Chondrocyte (in vitro differentiated cells): ENCODE results near the gene GGNBP2. TPM values are rescaled to one million over a fixed set of nuclear protein-coding genes. Genes with fewer than 3 reads are reported as not detected.

Experiments used
- DNase-seq: peaks from one replicate; pipeline ENCODE4 v3.0.0; 2021; ENCODE audit warnings: mixed read lengths, low spot score
- H3K27ac Mint-ChIP-seq: one replicate; pipeline ENCODE4 v1.8.0; 2021; ENCODE audit warnings: mild to moderate bottlenecking, moderate library complexity, mixed read lengths; ENCODE audit not compliant: unreplicated experiment
- H3K27me3 Mint-ChIP-seq: 2 replicates; pipeline ENCODE4 v1.8.0; 2021; ENCODE audit warnings: low read depth, mixed read lengths
- H3K36me3 Mint-ChIP-seq: 2 replicates; pipeline ENCODE4 v1.8.0; 2021; ENCODE audit warnings: low read depth, mixed read lengths
- H3K4me1 Mint-ChIP-seq: 2 replicates; pipeline ENCODE4 v1.8.0; 2021; ENCODE audit warnings: low read depth, mild to moderate bottlenecking, mixed read lengths
- H3K4me3 Mint-ChIP-seq: one replicate; pipeline ENCODE4 v1.8.0; 2021; ENCODE audit warnings: mild to moderate bottlenecking, moderate library complexity, mixed read lengths; ENCODE audit not compliant: unreplicated experiment
- H3K9me3 Mint-ChIP-seq: 2 replicates; pipeline ENCODE4 v1.8.0; 2021; ENCODE audit warnings: low read depth, mixed read lengths
- total RNA-seq: library from RNA; stranded (reverse); gene quantifications from 3 replicates; pipeline ENCODE4 v1.2.1, GENCODE V29; 2021
- TF ChIP-seq, protein P1 (sequence below): fragments of 200-600 bp; sonication (generic); IDR thresholded peaks from 2 replicates; pipeline ENCODE4 v1.5.0; 2021; ENCODE audit warnings: antibody characterized with exemption, mild to moderate bottlenecking, moderate library complexity

GGNBP2 gene
- total RNA-seq, 1 donor from 2014 or later = 68.2 TPM

DNA sequence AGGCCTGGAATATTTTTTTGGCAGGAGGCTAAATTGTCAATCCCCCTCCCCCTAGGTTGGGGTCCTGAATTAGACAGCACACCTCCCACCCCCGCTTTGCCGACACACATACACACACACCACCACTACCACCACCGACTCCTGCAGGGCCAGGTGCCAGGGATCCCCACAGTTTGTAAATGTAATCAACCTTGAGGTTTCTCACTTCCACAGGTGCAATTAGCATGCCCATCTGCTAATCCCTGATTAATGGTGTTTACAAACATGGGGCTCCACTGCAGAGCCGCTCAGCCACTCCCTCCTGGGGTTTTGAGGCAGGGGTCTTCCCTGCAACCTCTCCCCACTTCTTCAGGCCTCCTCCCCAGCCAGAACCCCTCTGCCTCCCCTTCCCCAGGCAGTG lies 68.4 kb downstream of the GGNBP2 start:
- DNase-seq = no peak
- Mint-ChIP-seq H3K4me3 (no peak overlapping the region), H3K27me3 (no peaks in the 10 kb centered on the region), H3K36me3 (peaks cover 2% of the 10 kb centered on the region), H3K9me3 (no peaks in the 10 kb centered on the region), H3K27ac (no peak overlapping the region), H3K4me1 (peaks cover 3% of the 10 kb centered on the region)
- TF ChIP-seq, protein P1, sequence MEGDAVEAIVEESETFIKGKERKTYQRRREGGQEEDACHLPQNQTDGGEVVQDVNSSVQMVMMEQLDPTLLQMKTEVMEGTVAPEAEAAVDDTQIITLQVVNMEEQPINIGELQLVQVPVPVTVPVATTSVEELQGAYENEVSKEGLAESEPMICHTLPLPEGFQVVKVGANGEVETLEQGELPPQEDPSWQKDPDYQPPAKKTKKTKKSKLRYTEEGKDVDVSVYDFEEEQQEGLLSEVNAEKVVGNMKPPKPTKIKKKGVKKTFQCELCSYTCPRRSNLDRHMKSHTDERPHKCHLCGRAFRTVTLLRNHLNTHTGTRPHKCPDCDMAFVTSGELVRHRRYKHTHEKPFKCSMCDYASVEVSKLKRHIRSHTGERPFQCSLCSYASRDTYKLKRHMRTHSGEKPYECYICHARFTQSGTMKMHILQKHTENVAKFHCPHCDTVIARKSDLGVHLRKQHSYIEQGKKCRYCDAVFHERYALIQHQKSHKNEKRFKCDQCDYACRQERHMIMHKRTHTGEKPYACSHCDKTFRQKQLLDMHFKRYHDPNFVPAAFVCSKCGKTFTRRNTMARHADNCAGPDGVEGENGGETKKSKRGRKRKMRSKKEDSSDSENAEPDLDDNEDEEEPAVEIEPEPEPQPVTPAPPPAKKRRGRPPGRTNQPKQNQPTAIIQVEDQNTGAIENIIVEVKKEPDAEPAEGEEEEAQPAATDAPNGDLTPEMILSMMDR = no peak

DNA sequence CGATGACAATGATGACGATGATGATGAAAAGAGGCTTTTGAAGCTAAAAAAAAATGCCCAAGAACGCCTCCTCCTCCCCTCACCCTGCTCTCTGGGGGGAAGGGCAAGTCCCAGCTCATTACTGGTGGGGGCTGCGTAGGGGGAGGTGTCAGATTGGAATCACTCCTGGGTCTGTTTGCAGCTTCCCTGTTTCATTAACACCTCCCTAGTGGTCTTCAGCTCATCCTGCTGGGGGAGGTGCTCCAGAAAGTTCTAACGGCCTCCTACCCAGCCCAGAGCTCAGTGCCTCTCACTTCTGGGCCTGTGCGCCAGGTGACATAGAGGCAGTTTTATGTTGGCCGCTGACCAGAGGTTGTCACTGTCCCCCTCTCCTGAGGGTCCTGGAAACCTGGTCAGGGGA lies 69.4 kb downstream of the GGNBP2 start:
- peaks cover 2% of the 10 kb centered on the region for H3K36me3 Mint-ChIP-seq
- TF ChIP-seq, protein P1 = no peak

DNA sequence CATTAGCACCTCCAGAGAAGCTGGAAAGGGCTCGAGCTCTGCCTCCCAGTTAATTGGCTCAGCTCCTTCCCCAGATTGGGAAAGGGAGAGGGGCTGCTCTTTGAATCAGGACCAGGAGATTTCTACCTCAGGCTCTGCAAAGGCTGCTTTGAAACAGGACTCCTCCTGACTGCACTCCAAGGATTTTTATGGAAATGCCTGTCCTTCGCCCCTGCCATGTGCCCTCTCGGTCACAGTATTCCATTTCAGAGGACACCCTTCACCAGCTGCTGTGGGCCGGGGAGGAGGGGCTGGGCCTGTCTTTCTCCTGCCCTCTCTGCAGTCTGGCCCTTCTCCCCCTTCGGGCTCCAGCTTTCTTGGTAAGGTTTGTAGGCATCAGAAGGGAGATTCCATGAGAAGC lies 70.2 kb downstream of the GGNBP2 start:
- peaks cover 2% of the 10 kb centered on the region for H3K36me3 Mint-ChIP-seq

More for the DNA sequence above, 69.4 kb downstream of the GGNBP2 start:
- Mint-ChIP-seq H3K4me1 (peaks cover 3% of the 10 kb centered on the region), H3K27me3 (no peaks in the 10 kb centered on the region), H3K9me3 (no peaks in the 10 kb centered on the region), H3K27ac (no peak overlapping the region), H3K4me3 (no peak overlapping the region)
- no peak for DNase-seq

DNA sequence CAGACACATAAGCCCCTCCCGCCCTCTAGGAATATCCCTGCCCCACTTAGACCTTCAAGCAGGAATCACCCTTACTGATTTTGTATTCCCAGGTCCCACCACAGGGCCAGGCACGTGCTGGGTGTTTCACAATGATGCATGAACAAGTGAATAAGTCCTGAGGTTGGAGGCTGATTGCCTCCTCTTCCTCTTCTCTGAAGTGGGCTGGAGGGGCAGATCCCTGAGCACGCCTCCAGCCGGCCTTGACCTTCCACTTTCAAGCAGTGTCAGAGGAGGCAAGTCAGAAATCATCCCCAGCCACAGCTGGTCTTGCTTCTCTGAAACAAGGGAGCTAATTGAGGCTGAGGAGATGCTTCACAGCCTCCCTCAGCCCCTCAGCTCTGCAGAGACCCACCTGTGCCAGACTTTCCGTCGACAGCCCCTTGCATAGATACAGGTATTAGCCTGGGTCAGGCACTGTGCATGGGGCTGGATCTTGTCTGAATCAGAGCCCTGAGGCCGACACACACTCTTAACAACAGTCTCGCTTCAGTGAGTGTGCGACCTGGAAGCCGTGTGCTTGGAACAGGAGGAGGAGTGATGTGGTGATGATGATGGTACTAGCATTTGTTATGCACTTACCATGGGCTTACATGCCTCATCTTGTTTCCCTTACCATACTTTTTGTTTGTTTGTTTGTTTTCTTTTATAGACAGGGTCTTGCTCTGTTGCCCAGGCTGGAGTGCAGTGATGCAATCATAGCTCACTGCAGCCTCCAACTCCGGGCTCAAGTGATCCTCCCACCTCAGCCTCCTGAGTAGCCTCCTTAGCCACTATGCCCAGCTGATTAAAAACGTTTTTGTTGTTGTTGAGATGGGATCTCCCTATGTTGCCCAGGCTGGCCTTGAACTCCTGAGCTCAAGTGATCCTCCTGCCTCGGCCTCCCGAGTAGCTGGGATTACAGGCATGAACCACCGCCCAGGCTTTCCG lies 71.6 kb downstream of the GGNBP2 start:
- no peak overlapping the region for H3K27ac Mint-ChIP-seq

More for the DNA sequence above, 70.2 kb downstream of the GGNBP2 start:
- no peaks in the 10 kb centered on the region for H3K9me3 Mint-ChIP-seq
- no peak for DNase-seq
- TF ChIP-seq, protein P1 = no peak
- H3K27ac Mint-ChIP-seq = no peak overlapping the region
- H3K4me1 Mint-ChIP-seq = peaks cover 3% of the 10 kb centered on the region
- no peaks in the 10 kb centered on the region for H3K27me3 Mint-ChIP-seq
- no peak overlapping the region for H3K4me3 Mint-ChIP-seq

DNA sequence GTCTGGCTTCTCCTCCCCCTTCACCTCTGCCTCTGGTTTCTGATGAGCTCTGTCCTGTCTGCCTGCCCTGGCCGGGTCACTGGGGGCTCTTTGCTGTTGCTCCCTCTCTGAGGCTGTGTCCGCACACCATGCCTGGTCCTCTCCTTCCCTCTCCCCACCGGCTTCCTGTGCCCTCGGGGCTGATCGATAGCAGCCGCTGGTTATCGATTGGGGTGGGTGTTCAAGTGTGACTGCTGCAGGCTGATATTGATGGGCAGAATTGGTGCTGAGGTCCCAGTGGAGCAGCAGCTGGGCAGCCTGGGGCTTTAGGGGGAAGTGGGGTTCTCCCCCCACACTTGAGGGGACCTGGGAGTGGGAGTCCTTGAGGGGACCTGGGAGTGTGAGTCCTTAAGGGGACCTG lies 73.1 kb downstream of the GGNBP2 start:
- peaks cover 2% of the 10 kb centered on the region for H3K36me3 Mint-ChIP-seq
- no peak overlapping the region for H3K4me3 Mint-ChIP-seq
- no peak overlapping the region for H3K27ac Mint-ChIP-seq
- H3K4me1 Mint-ChIP-seq = no peaks in the 10 kb centered on the region
- TF ChIP-seq, protein P1 = no peak
- no peaks in the 10 kb centered on the region for H3K9me3 Mint-ChIP-seq
- no peaks in the 10 kb centered on the region for H3K27me3 Mint-ChIP-seq
- no peak for DNase-seq

More for the DNA sequence above, 71.6 kb downstream of the GGNBP2 start:
- Mint-ChIP-seq H3K4me1 (no peaks in the 10 kb centered on the region), H3K9me3 (no peaks in the 10 kb centered on the region), H3K27me3 (no peaks in the 10 kb centered on the region), H3K4me3 (no peak overlapping the region), H3K36me3 (peaks cover 2% of the 10 kb centered on the region)
- TF ChIP-seq, protein P1 = no peak
- no peak for DNase-seq
